Activated CD4-positive, alpha-beta T cell treated with anti-CD3 and anti-CD28 coated beads, Interleukin-10, Interleukin-2, amounts not matched to agents 100 ng/mL and 50 ng/mL, durations not matched to agents 16 hours and 8 hours (primary cell): Measurements from ENCODE around the gene TMC2.

Experiments used
- DNase-seq: peaks from one replicate; pipeline ENCODE4 v3.0.0-alpha.2; 2020

The TMC2 gene

DNA sequence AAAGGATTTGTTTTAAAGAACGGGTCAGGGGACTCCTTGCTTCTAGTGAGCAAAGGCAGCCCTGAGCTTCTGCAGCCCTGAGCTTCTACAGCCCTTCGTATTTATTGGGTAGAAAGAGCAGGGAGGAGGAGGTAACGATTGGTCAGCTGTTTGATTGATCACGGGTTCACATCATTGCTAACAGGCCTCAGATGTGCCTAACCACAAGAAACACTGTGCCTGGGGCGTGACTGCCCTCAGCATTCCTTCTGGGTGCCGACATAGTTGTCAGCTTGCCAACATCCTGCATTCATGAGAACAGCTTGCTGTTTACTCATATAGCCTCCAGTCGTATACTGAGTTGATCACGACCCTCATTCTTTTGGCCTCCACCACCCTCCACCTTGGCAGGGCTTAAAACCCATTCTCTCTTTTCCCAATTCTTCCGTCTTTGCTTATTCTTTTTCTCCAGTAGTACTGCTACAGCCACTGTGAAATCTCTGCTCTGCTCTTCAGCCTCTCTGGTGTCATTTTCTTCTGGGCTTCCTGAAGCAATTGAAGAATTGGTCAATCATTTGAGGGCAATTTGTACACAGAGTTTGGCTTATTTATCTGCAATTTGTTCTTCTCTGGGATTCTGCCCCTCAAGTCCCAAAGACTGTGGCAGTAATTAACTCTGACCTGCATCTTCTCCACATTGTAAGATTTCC is 90.6 kb downstream of the TMC2 start:
- DNase-seq: no peak

DNA sequence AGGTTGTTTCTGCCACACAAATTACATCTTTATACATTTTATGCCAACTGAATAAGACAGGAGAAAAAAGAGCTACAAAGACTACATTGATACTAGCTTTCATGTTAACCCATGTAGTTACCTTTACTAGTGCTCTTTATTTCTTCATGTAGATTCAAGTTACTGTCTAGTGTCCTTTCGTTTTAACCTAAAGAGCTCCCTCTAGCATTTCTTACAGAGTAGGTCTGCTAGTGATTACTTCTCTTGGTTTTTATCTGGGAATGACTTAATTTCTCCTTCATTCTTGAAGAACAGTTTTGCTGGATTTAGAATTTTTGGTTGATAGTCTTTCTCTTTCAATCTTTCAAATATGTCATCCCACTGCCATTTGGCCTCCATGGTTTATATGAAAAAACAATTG is 94.9 kb downstream of the TMC2 start:
- no peak for DNase-seq

DNA sequence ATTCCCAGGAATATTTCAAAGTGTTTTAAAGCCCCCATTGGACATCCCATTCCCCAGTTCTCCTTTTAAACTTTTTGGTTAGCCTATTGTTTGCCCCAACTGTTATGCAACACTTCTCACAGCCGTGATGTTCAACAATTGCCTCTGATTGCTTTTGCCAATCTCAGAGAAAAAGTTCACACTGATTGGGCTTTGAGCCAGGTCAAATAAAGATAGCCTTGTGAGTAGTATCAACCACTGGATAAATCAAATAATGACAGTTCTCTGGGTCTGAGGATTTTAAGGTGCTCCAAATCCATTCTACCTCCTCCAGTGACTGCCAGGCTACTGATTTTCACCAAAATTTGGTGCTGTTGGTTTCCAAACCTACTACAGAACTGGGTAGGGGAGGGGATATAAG is 97.0 kb downstream of the TMC2 start:
- no peak for DNase-seq

DNA sequence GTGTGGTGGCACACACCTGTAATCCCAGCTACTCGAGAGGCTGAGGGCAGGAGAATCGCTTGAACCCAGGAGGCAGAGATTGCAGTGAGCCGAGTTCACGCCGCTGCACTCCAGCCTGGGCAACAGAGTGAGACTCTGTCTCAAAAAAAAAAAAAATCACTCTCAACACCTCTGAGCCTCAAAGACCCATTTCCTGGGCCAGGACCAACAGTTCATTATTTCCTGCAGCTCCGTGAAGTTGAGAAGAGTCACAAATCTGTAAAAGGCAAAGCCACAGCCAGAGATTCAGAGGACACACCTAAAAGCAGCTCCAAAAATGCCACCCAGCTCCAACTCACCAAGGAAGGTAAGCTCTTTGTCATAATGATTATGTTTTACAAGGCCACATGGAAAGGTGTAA is 100.9 kb downstream of the TMC2 start:
- DNase-seq: no peak

DNA sequence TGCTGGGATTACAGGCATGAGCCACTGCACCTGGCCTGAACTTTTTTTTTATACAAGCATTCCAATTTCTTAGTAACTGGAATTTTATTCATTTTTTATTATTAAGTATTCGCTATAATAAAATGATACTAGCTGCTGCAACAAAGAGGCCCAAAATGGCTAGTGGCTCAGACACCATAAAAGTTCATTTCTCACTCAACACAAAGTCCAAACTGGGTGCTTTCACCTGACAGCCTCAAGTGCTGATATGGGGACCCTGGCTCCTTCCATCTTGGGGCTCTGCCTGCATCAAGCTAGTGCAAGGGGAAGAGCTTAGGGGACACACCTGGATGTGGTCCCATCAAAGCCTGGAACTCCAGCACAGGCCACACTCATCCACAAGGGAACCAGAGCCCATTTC is 103.9 kb downstream of the TMC2 start:
- no peak for DNase-seq

DNA sequence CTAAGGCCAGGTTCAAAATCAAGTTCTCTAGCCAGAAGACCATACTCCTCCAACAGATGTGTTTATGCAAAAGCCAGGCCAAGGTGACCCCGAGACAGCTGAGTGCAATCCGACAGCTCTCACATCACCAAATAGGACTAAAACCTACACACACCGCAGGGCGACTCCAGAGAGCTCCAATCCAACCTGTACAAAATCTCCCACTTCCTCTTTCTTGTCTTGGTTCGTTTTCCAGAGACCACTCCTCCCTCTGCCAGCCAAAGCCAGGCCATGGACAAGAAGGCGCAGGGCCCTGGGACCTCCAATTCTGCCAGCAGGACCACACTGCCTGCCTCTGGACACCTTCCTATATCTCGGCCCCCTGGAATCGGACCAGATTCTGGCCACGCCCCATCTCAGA is 104.5 kb downstream of the TMC2 start:
- no peak for DNase-seq

DNA sequence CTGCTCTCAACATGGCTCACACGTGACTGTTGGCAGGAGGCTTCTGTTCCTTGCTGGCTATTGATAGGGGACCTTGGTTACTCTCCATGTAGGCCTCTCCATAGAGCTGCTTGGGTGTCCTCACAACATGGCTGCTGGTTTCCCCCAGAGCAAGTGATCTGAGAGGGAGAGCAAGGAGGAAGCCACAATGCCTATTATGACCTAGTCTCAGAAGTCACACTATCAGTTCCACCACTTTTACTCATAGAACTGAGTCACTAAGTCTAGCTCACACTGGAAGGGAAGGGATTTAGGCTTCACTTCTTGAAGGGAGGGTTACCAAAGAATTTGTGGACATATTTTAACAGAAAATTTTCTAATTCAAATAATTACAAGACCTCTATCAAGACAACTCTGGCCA is 107.3 kb downstream of the TMC2 start:
- no peak for DNase-seq

DNA sequence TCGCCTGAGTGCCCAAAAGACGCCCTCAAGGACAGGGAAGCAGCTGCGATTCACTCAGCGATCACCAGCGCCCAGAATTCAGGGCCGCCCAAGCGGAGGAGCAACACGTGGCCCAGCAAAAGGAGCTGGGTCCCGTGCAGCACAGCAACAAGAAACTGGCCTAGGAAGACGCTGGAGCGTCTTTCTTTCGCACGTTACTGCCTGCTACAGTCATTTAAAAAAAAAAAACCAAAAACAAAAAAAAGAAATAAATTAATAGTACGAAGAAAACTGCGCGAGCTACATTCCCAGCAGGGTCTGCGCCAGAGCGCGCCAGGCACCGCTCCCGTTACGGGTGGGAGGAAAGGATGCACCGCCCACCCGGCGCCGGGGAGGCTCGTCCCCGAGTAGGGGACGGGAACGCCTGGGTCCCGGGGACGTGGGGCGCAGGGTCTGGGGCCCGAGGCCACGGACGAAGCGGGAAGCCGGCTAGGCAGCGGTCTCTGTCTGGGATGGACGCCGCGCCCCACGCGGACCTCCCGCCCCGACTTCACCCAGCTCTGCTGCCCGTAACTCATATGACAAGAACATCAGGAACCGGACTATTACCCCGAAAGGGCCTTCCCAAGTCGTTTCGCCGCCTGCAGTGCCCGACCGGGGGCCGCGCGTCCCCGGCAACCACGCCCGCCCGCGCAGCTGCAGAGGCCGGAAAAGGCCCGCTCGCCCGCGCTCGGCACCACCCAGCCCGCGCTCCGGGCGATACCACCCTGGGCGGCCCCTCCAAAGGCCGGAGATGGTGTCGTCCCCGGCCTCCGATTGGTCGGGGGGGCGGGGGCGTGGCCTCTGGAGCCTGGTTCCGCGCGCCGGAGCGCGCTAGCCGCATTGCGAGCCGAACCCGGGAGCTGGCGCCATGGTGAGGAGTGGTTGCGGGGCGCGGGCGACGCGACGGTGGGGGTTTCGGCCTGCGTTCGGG is 115.7 kb downstream of the TMC2 start, which contains the start of gene NOP56:
Gene NOP56 (plus strand): TSS at position 861 of the 952 bp plus-strand sequence. CDS start 29 bp downstream, at position 890.
- DNase-seq: peak; percentile 96

DNA sequence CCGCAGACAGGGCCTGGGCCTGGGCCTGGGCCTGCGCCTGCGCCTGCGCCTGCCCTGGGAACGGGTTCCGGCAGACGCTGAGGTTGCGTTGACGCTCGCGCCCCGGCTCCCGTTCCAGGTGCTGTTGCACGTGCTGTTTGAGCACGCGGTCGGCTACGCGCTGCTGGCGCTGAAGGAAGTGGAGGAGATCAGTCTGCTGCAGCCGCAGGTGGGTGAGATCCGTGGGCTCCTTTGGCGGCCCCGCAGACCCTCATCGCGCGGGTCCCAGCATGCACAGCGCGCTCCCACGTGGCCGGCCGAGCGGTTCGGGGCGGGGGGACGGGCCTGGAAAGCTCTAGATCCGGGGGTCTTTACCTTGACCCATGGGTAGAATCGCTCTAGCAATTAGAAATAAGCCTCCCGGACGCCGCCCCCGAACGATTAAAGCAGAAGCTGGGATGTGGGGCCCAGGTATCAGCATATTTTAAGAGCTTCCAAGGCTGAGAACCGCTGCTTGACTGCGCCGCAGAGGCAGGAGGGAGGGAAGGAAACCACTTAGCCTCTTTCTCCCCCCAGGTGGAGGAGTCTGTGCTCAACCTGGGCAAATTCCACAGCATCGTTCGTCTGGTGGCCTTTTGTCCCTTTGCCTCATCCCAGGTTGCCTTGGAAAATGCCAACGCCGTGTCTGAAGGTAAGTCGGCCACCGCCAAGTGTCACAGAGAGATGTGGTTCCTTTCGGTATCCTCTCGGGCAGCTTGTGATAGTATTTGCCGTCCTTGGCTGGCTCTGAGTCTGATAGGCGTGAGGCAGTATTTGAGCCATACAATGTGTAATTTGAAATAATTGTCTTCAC is 116.6 kb downstream of the TMC2 start:
- DNase-seq: peak; percentile 28

DNA sequence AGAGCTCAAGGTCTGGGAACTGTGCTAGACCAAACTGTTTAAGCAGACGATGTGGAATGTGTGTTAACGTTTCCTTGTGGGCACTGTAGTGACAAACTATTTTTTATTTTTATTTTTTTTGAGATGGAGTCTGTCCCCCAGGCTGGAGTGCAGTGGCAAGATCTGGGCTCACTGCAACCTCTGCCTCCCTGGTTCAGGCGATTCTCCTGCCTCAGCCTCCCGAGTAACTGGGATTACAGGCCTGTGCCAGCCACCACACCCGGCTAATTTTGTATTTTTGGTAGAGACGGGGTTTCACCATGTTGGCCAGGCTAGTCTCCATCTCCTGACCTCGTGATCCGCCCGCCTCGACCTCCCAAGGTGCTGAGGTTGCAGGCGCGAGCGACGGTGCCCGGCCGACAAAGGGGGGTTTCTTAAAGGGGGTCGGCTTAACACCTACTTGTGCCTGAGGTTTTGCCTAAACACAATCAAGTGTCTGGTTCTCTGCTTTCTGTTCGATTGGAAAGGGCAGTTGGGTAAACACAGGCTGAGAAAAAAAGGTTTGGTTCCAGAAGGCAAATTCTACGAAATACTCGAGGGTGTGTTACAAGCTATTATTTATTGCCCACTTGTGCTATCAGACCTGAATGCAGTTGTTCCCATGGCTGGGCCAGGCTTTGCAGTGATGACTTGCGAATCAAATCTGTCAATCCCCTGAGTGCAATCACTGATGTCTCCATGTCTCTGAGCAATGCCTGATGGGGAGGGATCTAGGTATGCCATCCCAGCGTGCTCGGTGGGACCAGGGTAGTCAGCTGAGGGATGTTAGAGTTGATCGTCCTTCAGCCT is 117.4 kb downstream of the TMC2 start:
- no peak for DNase-seq

DNA sequence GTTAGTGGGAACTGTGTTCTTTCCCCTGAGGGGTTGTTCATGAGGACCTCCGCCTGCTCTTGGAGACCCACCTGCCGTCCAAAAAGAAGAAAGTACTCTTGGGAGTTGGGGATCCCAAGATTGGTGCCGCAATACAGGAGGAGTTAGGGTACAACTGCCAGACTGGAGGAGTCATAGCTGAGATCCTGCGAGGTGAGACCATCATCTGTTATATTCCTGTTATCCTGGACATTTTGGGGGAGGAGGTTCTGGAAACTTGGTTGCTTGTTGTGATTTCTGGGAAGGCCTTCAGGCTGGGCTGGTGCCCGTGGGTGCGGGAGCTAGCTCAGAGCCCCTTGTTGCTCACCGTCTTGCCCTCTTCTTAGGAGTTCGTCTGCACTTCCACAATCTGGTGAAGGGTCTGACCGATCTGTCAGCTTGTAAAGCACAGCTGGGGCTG is 118.0 kb downstream of the TMC2 start:
- DNase-seq: no peak

DNA sequence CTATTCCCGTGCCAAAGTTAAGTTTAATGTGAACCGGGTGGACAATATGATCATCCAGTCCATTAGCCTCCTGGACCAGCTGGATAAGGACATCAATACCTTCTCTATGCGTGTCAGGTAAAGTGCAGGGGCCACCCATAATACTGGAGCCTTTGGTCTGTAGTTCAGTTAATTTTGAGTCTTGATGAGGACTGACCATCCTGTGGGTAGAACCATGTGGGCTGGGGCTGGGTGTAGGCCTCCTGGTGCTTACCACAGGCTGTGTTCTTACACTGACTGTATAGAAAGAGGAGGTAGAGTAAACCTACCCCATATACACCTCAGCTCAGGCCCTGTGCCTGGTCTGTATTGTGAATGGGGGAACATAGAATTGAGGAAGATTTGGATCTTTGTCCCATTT is 118.5 kb downstream of the TMC2 start:
- DNase-seq: no peak

DNA sequence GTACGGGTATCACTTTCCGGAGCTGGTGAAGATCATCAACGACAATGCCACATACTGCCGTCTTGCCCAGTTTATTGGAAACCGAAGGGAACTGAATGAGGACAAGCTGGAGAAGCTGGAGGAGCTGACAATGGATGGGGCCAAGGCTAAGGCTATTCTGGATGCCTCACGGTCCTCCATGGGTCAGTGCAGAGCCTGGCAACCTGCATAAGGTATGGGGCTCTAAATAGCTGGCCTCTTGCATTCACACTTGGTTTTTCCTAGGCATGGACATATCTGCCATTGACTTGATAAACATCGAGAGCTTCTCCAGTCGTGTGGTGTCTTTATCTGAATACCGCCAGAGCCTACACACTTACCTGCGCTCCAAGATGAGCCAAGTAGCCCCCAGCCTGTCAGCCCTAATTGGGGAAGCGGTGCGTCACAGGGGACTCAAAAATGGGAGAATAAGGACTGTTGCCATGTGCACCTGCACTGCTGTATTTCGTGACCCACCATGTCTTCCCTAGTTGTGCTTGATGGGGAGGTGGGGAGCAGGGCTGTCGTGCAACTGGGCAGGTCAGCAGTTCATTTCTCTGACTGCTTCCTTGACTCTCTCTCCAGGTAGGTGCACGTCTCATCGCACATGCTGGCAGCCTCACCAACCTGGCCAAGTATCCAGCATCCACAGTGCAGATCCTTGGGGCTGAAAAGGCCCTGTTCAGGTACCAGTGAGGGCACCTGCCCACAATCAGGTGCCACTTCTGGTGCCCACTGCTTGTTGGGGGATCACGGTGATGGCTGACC is 119.2 kb downstream of the TMC2 start:
- no peak for DNase-seq

DNA sequence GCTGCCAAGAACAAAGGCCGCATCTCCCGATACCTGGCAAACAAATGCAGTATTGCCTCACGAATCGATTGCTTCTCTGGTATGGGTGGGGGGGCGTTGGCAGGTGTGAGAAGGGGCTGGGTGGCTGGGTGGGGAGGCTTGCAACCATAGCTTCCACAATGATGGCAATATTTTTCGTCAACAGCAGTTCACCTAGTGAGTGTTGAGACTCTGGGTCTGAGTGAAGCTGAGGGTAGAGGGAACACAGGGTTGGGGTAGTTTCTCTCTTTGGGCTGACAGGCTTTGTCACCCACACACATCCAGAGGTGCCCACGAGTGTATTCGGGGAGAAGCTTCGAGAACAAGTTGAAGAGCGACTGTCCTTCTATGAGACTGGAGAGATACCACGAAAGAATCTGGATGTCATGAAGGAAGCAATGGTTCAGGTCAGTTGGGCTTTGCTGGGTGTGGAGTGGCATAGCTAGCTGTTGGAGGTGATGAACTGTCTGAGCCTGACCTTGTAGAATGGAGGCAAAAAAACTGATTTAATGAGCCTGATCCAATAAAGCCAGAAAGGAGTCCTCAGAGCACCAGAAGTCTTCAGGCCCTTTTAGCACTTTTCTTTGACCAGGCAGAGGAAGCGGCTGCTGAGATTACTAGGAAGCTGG is 120.2 kb downstream of the TMC2 start:
- DNase-seq: no peak

DNA sequence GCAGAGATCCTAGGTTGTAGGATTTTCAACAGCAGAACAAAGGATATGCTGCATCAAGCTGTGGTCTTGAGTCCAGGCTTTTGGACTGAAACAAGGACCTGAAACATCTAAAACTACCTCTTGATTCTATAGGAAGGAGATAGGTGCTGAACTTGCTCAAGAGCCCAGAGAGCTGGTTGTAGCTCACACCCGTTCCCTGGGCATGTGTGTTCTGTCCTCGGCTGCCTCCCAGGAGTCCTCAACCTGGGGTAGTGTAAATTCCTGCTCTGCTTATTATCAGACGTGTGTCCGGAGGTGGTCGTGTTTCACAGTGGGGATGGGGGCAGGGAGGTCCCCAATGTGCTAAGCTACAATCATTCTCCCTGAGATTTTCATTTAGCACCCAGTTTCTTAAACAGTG is 120.9 kb downstream of the TMC2 start:
- DNase-seq: no peak

DNA sequence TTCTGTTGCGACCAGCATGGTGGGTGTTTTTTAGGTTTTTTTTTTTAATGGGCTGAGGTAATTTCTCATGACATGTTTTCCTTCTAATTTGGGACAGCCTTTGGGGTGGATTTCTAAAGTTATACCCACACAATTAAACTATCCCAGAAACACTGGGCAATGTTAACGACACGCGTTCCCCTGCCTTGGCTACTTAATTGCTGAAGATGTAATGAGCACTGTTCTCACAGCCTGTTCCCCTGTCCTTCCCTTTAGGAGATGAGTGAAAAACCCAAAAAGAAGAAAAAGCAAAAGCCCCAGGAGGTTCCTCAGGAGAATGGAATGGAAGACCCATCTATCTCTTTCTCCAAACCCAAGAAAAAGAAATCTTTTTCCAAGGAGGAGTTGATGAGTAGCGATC is 121.3 kb downstream of the TMC2 start:
- DNase-seq: no peak

DNA sequence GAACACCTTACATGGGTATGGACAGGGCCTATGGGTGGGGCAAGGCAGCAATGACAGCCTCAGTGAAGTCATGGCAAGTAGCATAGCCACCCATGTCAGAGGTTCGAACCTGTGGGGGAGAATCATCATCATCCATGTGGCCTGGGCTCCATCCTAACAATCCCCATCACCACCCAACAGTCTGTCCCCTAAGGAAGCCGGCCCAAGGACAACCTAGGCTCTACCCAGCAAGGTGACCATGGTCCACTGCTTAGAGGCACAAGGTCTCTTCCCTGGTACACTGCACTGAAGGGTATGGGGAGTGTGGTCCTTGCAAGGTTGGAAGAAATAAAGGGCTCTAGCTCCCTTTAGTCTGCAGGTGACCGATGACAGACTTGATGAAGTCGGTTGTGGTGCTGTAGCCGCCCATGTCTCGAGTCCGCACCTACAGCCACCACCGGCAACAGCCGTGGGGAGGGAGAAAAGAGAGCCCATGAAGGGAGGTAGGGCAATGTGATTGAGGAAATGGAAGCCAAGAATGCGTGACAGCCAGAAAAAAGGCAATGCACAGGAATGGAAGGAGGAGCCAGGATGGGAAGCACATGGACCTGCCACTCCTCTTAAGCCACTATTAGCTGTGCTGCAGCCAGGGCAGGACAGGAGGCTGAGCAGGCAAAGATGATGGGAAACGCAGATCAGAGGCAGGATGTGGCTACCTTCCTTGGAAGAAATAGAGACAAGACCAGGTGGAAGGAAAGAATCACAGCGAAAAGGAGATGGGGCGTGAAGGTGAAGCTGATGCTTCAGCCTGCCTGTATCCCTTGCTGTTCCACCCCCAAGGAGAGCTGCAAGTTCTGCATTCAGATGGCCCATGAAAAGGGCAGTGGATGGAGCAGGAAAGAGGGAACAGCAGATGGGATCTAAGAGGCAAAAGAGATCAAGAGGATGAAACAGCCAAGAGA is 122.3 kb downstream of the TMC2 start:
- DNase-seq: peak; percentile 39

DNA sequence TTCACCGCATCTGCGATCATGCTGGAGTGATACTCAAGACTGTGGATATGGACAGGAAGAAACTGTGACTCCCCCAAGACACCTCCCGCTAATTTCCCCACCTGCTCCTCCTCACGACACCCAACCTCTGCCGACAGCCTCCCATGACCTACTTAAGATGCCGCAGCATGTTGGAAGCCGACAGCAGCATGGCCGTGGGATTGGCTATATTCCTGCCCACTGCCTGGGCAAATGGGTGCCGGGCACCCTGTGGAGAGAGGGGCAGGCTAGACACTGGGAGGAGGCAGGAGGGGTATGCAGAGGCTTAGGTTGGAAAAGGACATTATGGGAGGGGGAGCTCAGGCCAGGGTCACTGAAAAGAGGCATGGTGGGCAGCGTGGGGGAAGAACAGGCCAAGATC is 123.2 kb downstream of the TMC2 start:
- DNase-seq: no peak

DNA sequence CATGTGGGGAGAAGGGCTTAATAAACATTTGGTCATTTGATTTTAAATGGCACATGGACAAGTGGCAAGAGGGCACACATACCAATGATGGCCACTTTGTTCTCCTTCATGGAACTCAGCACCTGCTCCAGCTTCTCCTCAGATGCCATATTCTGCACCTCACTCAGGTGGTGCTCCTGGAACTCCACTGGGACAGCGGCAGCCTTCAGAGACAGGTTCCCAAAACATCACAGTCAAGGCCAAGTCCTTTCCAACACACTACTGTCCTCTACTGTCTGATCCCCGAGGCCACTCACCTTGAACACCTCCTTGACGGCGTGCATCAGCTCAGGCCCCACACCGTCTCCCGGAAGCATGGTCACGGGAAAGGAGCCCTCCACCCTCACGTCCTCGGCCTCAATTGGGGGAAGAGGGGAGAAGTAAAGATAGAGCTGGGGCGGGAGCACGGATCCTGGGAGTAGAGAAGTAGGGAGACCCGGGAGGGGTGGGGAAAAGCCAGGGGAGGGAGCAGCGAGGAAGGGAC is 127.1 kb downstream of the TMC2 start:
- no peak for DNase-seq
